NCI-H1417 treated with DMSO at 0.1 percent for 48 hours (cell line): ENCODE data around the gene KIAA0232.

Source experiments
- DNase-seq: peaks from one replicate; lab custom pipeline; 2025; lab: John Stamatoyannopoulos, UW

KIAA0232 gene

GRCh38 chr4:6851962-6852361, 69.4 kb downstream of the KIAA0232 start:
- no peak for DNase-seq

GRCh38 chr4:6852582-6852981, 70.1 kb downstream of the KIAA0232 start:
- no peak for DNase-seq

GRCh38 chr4:6854098-6854744, 71.7 kb downstream of the KIAA0232 start:
- no peak for DNase-seq

GRCh38 chr4:6855692-6856297, 73.3 kb downstream of the KIAA0232 start:
- no peak for DNase-seq

GRCh38 chr4:6856391-6856790, 73.9 kb downstream of the KIAA0232 start:
- DNase-seq, result no peak

- DNase-seq, result no peak
Measured at GRCh38 chr4:6857009-6857882, 74.7 kb downstream of the KIAA0232 start.

GRCh38 chr4:6858997-6859396, 76.5 kb downstream of the KIAA0232 start:
- DNase-seq, result no peak

- no peak for DNase-seq
Measured at GRCh38 chr4:6859543-6859942, 77.0 kb downstream of the KIAA0232 start.

GRCh38 chr4:6868386-6868785, 85.9 kb downstream of the KIAA0232 start:
- DNase-seq, result no peak

GRCh38 chr4:6869944-6870343, 87.4 kb downstream of the KIAA0232 start:
- DNase-seq, result no peak

DNA sequence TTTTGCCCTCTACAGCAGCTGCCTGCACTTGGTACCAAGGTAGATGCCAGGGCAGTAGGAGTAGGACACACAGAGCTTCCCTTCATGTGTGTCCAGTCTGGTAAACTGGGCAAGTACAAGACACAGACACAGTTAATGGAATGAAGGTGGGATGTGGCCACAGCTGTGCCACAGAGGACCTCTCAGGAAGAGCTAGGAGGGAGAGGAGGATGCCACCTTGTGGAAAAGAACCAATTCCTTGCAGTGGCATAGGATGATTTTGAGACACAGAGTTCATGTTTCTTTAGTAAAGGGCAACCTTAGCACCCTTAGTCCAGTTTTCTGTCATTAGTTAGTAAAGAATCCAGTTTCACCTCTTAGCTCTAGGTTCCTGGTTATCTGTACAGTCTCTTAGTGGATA, 90.8 kb downstream of the KIAA0232 start:
- DNase-seq, result no peak

DNA sequence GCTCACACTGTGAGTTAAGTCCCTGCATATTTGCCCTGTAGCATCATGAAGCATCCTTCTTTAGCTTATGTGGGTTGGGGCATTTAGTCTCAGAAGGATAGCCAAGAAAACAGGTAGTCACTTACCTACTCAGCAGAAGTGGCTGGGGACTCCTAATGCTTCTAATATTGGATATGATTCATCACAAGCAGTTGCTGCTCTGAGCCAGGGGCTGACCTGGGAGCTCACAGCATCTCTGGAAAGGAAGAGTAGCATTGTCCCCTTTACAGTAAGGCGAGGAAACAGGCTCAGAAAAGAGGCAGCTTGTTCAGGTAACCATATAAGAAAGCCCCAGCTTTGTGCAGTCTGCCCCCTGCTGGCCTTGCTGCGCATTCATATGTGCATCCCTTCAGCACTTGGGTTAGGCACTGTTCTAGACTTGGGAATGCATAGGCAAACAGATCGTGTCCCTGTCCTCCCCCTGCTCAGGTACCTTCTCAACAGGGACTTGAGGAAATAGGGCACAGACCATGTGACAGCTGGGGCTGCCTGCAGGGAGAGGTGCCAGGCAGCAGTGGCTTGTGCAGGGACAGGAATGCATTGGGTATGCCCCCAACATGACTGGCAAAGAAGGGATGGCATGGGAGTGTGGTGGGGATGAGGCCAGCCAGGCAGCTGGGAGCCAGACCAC, 91.4 kb downstream of the KIAA0232 start:
- no peak for DNase-seq

DNA sequence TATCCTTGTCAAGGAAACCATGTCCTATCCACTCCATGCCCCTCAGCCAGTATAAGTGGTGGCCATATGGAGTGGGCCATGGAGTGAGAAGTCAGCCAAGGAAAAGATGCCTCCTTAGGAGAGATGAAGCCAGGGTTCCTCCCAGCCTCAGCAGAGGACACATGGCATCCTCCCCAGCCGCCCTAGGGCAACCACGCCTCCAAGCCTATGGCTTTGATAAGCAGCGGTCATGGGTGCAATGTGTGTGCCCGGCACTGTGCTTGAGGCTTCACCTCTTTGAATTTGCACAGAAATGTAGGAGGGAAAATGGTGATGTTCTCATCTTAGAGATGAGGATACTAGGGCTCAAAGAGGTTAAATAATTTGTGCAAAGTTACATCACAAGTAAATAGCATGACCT, 92.5 kb downstream of the KIAA0232 start:
- no peak for DNase-seq

GRCh38 chr4:6875431-6875831, 92.9 kb downstream of the KIAA0232 start:
- no peak for DNase-seq

- no peak for DNase-seq
Measured at GRCh38 chr4:6876440-6876839, 93.9 kb downstream of the KIAA0232 start.

DNA sequence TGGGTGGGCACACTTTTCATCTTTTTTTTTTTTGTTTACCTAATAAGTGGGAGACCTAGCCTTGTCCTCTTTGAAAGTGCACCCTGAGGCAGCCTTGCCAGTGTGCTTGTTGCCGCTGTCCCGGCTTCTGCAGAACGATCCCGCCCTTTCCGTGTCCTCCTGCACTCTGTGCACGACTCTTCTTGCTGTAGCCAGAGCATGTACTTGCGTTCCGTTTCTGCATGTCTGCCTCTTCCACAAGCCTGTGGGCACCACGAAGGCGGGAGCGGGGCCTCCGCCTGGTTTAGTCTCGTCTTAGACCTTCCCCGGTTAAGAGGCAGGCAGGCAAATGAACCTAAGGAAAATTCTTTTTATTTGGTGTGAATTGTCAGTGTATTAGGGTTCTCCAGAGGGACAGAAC, 94.5 kb downstream of the KIAA0232 start:
- no peak for DNase-seq

DNA sequence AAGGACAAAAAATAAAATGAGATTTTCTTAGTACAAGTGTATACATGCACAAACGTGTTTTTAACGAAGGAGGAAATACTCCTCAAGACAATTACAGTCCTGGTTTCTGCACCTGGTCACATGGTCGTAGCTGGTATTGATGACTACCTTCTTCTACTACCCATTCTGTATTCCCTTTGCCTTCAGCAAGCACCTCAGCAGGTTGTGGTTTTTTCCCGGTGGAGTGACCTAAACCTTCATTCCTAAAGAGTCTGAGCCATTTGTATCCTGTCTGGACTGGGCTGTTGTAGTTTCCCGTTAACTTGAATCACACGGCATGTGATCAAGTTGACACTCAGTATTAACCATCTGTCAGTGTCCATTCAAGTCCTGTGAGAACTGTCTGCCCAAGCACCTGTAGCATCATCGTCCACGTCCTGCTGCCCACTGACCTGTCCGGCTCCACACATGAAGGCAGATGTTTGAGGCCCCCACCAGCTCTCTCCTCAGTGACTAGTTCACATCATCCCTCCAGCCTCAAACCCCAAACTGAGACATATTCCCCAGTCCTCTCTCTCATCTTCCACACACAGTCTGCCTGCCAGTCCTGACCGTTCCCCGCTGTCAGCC, 96.0 kb downstream of the KIAA0232 start:
- DNase-seq, result no peak

DNA sequence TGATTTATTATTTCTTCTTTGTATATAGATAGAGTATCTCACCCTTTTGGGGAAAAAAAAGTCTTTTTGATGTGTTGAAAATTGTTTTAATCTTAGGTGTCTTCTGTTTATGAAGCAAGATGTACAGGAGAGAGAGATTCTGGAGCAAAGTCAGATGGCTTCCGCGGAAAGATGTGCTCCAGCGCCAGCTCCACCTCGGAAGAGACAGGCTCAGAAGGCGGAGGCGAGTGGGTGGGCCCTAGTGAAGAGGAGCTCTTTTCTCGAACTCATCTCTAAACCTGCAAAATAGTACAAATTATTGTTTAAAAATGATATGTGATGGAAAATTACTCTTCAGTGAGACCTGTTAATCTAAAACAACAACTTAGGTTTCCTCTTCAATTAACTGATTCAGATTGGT, 98.2 kb downstream of the KIAA0232 start:
- DNase-seq, result no peak

- no peak for DNase-seq
Measured at GRCh38 chr4:6881908-6882307, 99.4 kb downstream of the KIAA0232 start.

DNA sequence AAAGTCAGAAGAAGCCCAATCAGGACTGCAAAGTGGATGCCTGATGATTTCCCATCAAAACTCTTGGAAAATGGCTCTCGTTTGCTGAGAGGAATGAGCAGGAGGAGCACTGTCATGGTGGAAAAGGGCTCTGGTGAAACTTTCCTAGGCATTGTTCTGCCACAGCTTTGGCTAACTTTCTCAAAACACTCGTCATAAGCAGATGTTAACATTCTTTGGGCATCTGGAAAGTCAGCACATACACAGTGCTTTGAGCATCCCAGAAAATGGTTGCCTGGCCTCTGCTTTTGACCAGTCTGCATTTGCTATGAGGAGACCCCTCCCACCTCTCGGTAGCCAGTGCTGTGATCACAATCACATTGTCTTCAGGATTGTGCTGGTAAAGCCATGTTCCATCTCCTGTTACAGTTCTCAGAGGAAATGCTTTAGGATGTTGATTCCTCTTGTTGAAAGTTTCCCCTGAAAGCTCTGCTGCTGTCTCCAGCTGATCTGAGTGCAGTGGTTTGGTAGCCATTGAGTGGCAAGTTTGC, 101.9 kb downstream of the KIAA0232 start:
- DNase-seq, result no peak

GRCh38 chr4:6885953-6886557, 103.5 kb downstream of the KIAA0232 start:
- DNase-seq, result no peak
